Ecto neural progenitor cell (in vitro differentiated cells): Measurements from ENCODE around the gene ZFYVE28.

Experiments used
- DNase-seq: peaks from one replicate; pipeline ENCODE4 v3.0.0-alpha.2; 2018; ENCODE audit warnings: low spot score

ZFYVE28 gene

DNA sequence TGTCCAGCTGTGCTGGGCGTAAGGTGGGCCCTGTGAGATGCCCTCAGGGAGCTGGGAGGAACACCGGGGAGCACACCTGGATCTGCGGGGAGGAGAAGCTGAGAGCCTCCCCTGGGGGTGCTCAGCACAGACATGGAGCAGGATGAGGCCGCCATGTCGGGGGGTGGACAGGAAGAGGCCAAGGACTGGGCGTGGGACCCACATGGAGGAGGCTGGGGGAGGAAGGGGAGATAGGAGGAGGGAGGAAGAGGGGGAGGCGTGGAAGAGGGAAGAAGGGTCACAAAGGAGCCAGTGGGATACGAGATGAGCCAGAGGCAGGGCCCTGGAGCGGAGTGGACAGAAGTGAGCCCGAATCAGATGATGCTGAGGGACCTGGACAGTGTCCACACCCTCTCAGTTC is 66.3 kb downstream of the ZFYVE28 start:
- no peak for DNase-seq

DNA sequence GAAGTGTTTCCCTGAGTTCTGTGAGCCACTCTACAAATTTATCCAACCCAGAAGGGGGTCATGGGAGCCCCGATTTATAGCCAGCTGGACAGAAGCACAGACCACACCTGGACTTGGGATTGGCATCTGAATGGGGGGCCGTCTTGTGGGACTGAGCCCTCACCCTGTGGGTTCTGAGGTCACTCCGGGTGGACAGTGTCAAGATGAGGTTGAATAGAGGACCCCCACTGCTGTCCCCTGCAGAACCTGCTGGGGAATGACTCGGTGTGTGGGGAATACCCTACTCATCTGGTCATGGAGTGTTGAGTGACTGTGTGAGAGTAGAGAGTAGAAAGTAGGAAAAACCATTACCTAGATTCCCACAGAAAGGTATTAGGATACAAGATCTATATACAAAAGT is 67.5 kb downstream of the ZFYVE28 start:
- peak; percentile 24 for DNase-seq

DNA sequence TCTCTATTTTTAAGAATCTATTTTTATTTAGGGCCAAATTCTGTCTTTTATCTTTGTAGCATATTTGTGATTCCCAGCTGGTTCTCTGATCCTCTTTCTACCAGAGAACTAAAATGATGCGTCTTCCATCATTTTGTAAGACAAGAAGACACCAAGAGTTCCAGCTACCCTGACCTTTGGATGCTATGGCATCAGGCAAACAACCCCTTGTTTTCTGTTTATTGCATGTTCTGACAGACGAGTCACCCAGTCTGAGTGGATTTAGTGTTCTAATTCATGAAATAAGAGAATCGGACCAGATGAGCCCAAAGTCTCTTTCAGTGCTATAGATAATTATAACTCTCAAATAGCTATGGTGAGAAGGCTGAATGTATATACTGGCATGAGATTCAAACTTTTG is 69.7 kb downstream of the ZFYVE28 start:
- DNase-seq = no peak

DNA sequence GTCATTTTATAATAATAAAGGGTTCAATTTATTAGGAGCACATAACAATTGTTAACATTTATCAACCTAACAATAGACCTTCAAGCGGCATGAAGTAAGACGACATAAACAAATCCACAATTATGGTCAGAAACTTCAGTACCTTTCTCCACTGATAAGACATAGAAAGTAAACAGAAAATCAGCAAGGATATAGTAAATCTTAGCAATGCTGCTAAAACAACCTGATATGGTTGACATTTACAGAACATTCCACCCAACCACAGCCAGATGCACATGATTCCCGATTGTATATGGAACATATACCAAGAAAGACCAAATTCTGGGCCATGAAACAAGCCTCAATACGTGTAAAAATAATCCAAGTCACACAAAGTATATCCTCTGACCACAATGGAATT is 71.3 kb downstream of the ZFYVE28 start:
- no peak for DNase-seq

DNA sequence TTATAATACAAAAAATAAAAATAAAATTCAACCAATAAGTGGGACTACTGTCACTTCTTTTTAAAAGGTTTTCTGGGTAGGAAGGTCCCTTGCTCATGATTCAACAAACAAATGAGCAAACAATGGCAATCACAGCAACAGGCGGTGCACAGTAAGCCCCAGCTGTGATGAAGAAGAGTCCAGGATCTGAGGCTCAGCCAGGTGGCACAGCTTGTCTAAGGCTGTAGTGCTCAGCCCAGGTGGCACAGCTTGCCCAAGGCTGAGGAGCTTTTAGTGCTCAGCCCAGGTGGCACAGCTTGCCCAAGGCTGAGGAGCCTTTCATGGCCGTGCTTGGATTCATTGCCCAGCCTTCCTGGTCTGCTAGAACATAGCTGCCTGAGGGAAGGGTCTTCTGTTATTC is 75.0 kb downstream of the ZFYVE28 start:
- no peak for DNase-seq

DNA sequence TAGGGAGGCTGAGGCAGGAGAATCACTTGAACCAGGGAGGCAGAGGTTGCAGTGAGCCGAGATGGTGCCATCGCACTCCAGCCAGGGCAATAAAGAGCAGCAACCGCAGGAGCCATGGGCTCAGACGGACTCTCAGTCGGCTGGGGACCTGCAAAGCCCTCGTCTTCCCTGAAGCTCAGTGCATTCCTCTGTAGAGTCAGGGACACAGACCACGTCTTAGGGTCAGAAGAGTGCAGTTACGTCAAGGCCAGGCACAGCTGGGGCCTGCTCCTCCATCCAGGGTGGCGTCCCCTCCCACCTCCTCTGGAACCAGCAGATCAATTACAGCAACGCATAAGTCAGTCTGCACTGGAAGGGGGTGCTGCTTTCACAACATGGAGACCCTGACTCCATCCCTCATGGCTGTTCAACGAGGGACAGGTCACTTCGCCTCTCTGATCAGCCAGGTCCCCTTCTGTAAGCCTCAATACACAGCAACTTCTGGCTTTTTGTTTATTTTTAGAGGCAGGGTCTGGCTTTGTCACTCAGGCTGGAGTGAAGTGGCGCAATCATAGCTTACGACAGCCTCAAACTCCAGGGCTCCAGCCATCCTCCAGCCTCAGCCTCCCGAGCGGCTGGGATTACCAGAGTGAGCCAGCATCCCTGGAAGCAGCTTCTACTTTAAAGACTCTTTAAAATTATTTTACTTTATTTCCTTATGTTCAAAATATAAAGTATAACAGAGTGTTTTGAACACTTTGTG is 76.4 kb downstream of the ZFYVE28 start:
- no peak for DNase-seq

DNA sequence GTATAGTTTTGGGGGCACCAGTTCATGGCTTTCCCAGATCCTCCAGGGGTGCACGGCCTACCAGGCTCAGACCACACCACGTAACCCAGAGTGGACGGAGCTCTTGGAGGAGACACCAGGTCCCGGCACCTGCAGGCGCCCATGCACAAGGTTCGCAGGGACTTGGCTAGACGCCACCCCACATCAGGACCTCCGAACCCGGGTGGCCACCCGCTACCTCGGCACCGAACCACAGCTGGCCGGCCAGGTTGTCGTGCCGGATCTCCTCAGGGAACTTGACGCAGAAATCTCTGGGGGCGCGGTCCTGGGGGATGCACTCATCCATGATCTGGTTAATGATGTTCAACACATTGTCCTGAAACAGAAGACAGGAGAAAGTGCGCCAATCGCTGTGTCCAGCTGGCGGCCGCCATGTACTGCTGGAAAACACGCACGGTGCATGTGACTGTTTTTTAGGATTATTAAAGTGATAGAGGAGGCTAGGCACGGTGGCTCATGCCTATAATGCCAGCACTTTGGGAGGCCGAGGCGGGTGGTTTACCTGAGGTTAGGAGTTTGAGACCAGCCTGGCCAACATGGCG is 77.1 kb downstream of the ZFYVE28 start:
- no peak for DNase-seq

DNA sequence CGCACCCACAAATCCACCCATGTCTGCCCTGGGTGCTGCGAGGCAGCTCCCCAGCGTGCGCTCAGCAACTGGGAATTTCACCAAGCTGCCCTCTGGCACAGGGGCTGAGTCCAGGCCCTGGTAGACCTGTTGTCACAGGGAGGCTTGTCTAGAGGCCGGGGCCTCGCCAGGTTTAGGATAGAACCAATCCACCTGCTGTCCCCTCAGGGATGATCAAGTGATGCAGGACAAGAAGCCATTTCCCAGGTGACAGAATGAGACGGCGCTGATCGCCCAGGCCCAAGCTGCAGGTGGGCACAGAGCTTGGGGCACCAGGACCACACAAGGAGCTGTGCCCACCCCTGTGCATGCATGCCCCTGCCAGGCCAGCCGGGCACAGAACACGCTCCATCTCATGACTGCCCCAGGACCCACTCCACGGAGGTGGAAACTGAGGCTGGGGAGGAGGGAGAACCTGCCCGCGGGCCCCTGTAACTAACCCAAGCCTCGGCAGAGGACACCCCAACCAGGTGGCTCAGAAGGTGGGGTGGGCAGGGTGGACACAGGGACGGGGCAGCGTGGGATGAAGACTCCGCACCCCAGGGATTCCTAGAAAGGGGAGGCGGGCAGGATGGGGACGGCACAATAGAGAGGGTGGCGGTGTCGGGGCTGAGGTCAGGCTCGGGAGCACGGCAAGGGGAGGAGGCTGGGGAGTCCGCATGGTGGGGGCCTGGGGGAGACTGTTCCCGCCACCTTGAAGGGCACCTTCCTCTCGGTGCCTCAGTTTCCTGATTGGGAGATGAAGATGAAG is 78.0 kb downstream of the ZFYVE28 start:
- peak; percentile 36 for DNase-seq

DNA sequence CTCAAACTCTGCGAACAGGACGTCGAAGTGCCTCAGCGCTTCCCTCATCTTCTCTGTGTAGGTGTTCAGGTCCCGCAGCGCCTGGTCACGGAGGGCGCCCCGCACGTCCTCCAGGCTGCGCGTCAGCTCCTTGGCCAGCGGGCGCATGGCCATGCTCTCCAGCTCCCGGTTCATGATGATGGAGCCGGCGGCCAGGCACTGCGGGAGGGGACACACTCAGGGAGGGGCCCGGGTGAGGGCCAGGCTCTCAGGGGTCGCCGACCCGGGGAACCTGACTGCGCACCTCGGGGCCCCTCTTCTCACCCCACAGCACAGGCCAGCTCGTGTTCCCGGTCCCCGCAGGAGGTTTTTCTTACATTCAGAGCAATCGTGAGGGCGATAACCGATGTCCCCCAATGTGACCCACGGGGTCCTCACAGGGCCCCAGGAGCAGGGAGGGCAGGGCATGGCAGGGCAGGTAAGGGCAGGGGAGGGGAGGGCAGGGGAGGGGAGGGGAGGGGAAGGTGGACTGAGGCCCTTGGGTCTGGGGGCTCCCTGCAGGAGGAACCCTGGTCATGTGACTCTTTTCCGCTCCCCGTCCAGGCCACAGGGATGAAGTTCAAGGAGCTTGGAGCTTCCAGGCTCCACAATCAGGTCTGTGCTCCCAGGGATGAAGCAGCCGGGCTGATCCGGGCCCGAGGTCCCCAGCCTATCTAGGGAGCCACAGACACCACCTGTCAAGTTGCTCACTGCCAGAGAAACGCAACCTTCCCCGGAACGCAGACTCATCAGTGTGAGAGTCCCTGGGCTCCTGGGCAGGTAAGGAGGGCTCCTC is 78.8 kb downstream of the ZFYVE28 start:
- peak; percentile 41 for DNase-seq

DNA sequence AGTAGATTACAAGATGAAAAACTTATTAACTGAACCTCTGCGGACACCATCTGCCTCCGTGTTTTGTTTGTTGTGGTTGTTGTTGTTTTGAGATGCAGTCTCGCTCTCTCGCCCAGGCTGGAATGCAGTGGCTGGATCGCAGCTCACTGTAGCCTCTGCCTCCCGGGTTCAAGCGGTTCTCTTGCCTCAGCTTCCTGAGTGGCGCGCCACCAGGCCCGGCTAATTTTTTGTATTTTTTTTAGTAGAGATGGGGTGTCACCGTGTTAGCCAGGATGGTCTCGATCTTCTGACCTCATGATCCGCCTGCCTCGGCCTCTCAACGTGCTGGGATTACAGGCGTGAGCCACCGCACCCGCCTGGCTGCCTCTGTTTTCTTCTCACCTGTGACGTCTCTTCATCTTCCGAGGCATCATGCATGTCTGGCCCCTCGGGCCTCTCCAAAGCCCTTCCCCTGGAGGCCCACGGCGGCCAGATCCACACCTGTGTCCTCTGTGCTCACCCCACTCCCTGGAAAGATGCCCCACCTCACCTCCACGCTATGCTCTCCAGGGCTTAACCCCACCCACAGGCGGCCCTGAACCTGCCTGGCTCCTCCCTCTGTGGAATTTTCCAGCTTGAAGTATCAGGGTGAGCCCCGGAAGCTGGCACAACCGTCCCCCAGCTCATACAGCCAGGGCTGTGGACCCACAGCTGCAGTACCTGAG is 79.5 kb downstream of the ZFYVE28 start:
- peak; percentile 44 for DNase-seq

DNA sequence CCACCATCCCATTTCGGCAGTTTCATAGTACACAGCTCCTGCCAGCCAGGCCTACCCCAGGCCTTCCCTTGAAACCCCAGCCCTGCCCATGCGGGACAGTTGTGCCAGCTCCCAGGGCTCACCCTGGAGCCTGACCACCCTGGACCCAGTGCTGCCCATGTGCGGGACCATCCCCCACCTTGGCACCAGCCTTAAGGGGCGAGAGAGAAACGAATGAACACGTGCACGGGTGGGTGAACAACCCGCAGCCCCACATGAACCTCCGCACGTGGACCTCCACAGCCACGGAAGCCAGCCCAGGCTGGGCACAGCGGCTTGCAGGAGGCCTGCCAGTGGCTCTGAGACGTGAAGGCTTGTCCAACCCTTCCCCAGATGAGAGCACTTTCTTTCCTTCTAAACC is 80.5 kb downstream of the ZFYVE28 start:
- DNase-seq = peak; percentile 40

DNA sequence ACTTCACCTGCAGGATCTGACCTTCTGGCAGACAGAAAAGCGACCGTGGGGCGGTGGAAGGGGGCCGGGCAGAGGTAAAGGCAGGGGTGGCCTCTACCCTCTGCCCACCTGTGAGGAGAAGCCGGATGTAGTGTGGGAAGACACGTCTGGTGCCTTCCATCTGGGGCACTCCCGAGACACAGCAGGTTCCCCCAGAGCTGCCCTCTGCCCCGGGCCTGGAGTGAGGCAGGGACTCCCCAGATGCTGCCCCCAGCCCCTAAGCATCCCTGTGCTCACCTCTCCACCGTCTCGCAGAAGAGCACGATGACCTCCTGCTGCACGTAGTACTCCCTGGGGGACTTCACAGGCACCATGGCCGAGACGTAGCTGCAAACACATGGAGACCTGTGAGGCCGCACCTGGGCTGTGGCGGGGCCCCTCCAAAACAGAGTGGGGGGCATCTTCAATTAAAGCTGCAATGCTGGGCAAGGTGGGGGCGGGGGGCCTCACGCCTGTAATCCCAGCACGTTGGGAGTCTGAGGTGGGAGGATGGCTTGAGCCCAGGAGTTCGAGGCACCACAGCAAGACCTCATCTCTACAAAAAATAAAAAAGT is 81.2 kb downstream of the ZFYVE28 start:
- no peak for DNase-seq

DNA sequence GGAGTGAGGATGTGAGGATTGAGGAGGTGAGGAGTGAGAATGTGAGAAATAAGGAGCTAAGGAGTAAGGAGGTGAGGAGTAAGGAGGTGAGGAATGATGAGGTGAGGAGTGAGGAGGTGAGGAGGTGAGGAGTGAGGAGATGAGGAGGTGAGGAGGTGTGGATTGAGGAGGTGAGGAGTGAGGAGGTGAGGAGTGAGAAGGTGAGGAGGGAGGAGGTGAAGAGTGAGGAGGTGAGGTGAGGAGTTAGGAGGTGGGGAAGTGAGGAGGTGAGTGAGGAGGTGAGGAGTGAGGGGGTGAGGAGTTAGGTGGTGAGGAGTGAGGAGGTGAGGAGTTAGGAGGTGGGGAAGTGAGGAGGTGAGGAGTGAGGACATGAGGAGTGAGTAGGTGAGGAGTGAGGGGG is 81.8 kb downstream of the ZFYVE28 start:
- no peak for DNase-seq

DNA sequence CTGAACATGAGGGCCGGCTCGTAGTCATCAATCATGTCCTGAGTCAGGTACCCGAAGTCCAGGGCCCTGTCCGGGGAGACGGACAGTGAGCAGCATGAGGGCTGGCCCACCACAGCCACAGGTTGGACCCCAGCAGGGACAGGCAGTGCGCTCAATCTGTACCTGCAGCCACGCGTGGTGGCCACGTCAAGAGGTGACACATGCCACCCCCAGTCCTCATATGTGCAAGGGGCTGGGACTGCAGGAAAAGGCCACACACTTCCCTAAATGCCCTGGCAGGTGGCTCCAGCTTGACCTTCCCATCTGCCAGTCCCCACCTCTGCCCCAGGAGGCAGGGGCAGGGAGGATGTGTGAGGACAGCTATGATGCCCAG is 82.7 kb downstream of the ZFYVE28 start:
- peak; percentile 35 for DNase-seq

DNA sequence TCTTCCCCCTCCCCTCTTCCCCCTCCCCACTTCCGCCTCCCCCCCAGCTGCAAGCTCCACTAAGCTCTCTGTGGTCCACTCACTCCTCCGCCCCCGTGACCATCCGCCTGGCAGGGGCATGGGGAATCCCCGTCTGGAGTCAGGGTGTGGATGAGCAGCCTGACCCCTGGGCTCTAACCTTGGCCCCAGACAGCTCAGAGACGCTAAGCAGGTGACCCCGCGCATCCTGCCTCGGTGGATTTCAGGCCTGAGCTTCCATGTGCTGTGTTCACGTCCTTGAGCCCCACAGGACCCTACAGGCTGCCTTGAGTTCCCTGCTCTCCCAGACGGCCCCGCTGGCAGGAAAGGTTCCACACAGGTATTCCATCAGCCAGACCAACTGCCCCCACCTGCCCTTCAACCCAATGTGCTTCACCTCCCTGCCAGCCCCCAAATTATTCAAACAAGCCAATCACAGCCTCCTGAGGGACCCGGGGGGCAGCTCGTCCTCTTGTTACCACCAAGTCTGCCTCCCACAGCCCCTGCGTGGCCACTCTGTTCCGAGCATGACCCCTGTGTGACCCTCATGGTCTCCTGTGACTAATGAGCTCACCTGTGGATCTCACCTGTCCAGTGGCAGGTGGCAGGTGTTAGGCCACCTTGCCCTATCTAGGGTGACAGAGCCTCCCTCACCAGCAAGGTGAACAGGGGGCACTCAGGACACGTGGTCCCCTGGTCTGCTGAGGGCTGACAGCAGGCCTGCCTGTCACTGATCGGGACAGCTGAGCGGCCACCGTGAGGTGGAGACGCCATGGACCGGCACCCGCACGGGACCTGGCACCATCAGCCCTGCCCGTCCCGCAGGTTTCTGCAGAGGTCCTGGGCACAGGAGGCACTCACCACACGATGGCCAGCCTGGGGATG is 83.4 kb downstream of the ZFYVE28 start:
- peak; percentile 42 for DNase-seq

DNA sequence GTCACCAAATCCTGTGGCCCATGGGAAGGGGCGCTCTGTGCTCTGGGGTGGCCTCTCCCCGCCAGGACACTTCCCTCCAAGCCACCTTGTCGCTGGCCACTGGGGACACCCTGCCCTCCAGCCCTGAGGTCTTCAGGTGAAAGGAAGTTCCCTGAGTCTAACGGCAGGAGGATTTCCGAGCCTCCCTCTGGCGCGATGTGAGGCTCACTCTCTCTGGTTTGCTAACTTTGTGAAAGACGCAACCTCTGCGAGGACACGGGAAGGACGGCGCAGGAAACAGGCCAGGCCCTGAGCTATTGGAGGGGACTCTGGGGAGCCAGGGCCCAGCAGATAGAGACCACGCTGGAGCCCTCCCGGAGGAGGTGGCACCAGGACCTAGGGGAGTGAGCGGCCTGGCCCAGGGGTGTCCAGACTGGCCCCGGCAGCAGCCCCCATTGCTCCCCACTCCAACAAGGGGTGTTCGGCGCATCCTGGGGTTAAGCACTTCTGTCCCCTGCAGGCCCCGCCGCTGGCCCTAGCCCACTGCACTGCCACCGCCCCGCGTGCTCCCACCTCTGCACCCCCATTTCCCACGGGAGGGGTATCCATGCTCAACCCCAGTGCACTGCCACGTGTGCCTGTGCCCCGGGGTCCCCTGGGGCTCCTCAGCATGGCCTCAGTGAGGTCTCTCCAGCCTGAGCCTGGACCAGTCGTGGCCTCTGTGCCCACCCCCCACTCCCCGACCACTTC is 84.4 kb downstream of the ZFYVE28 start:
- peak; percentile 48 for DNase-seq

DNA sequence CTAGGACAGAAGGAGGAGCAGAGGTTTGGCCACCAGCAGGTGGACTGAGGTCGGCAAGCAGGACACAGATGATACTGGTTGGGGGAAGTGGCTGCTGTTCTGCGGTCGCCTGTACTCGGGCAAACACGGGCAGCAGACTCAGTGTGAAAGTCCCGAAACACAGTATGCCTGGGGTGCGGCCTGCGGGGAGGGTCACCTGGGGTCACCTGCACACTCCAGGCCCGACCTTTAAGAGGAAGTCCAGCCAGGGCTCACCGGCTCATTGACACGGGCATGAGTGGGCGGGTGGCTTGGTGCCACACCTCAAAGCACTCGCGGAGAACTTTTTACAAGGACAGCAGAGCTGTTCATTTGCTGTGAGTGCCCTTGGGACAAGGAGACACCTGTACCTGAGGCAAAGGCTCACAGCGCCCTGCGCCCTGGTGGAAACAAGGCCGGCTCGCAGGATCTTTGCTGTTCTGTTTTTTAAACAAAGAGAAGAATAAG is 85.0 kb downstream of the ZFYVE28 start:
- peak; percentile 50 for DNase-seq

DNA sequence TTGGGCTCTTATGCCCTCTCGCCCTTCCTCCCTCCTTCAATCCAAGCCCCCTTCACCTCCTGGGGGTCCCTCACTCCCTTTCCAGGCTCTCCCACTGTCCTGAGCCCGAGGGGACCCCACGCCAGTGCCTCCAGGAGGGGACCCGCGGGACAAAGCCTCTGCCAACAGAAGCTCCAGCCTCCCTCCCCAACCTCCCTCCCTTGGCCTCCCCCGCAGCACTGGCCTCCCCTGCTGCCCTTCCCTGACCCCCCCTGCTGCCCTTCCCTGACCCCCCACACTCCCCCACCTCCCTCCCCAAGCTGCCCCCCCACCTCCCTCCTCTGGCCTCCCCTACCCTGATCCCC is 85.5 kb downstream of the ZFYVE28 start:
- peak; percentile 44 for DNase-seq

DNA sequence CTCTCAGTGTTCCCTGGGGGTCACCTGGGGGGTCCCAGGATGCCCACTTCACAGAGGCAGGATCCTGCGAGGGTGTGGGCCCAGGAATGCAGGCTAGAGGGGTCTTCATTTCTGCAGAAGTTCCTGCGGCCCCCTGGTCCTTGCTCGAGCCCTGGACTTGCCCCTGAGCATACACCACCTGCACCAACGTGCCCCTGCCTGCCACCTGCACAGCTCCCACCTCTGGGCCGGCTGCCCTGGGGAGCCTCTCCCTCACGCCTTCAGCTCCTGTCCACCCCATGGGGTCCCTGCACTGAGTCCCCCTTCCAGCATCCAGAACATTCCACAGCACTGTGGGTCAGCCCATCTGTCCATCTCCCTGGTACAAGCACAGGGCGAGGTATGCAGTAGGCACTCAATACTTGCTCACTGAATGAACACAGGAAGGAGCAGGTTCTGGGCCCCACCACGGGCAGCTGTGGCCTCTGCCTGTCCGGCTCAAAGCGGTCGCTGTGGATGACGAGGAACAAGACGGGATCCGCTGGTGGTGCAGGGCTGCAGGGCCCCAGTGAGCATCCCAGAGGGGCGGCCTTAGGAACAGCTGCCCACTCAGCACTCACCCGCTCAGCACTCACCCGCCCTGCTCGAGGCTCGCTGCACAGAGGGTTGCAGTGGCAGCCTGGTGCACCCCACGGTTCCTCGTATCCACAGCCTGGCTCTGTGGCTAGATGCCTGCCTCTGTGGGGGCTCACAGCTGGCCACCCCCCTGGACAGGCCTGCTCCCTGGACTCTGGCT is 86.1 kb downstream of the ZFYVE28 start:
- DNase-seq = no peak
